ENCODE data around the gene DAB2. TPM values are rescaled to one million over a fixed set of nuclear protein-coding genes. Genes with fewer than 3 reads are reported as not detected.

Gene DAB2
- total RNA-seq, 2 donors from 2014 or later = 12.3 to 23.8 TPM

DNA sequence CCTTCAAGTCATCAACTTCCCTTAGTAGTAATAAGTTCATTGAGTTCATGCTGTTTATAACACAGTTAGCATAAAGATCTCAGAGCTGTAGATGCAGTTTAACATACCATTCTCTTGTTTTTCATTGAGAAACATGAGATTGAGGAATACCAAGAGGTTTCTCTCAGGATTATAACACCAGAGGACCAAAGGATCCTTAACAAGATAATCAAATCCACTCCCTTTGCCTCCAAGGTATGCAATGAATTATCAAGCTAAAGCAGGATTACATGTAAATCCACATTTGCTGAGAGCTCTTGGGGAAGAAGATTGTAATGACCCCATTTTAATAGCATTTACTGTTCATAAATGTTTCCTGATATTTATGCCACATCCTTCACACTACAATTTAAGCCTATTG lies 35.1 kb upstream of the DAB2 start:
- Histone ChIP-seq H3K36me3 (ENCODE audit: control insufficient read depth, insufficient read depth, low read length) (no peaks in the 10 kb centered on the region), H3K4me1 (ENCODE audit: control insufficient read depth, insufficient read depth, low read length) (no peaks in the 10 kb centered on the region), H3K4me3 (ENCODE audit: low read length) (no peak overlapping the region), H3K9ac (ENCODE audit: extremely low read depth, low read length, poor library complexity, severe bottlenecking) (no peak overlapping the region), H3K9me3 (ENCODE audit: control insufficient read depth, low read length) (no peaks in the 10 kb centered on the region), H3K27me3 (ENCODE audit: control insufficient read depth, insufficient read depth, low read length, poor library complexity, severe bottlenecking) (no peaks in the 10 kb centered on the region), H3K27ac (ENCODE audit: low read depth, low read length) (no peak overlapping the region)
- Mint-ChIP-seq H3K4me1 (no peaks in the 10 kb centered on the region), H3K27me3 (ENCODE audit: insufficient read depth) (peaks cover 47% of the 10 kb centered on the region), H3K4me3 (no peak overlapping the region), H3K27ac (no peak overlapping the region), H3K36me3 (ENCODE audit: low read depth) (no peaks in the 10 kb centered on the region), H3K9me3 (no peaks in the 10 kb centered on the region)
- TF ChIP-seq, protein P1, sequence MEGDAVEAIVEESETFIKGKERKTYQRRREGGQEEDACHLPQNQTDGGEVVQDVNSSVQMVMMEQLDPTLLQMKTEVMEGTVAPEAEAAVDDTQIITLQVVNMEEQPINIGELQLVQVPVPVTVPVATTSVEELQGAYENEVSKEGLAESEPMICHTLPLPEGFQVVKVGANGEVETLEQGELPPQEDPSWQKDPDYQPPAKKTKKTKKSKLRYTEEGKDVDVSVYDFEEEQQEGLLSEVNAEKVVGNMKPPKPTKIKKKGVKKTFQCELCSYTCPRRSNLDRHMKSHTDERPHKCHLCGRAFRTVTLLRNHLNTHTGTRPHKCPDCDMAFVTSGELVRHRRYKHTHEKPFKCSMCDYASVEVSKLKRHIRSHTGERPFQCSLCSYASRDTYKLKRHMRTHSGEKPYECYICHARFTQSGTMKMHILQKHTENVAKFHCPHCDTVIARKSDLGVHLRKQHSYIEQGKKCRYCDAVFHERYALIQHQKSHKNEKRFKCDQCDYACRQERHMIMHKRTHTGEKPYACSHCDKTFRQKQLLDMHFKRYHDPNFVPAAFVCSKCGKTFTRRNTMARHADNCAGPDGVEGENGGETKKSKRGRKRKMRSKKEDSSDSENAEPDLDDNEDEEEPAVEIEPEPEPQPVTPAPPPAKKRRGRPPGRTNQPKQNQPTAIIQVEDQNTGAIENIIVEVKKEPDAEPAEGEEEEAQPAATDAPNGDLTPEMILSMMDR (conservative IDR thresholded peaks at IDR 0.05) = no peak
- no peak for DNase-seq

DNA sequence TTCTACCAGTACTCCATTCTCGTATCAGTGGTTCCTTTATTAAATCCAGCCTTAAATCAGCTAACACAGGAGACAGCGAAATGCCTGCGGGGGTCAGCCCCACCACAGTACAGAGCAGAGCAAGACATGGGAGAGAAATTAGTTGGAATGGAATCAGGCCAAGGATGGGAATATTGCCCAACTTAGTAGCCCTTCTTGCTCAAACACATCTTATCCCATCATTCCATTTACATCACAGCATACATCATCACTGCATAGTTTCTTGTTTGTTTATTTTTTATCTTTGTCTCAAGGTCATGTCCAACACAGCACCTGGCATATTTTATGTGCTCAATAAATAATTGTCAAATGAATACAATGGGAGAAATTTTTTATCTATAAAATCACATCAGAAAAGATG lies 34.3 kb upstream of the DAB2 start:
- no peak overlapping the region for H3K9ac ChIP-seq (ENCODE audit: extremely low read depth, low read length, poor library complexity, severe bottlenecking)
- no peaks in the 10 kb centered on the region for H3K9me3 ChIP-seq (ENCODE audit: control insufficient read depth, low read length)
- no peak overlapping the region for H3K27ac ChIP-seq (ENCODE audit: low read depth, low read length)
- no peaks in the 10 kb centered on the region for H3K36me3 ChIP-seq (ENCODE audit: control insufficient read depth, insufficient read depth, low read length)
- DNase-seq = no peak
- Mint-ChIP-seq H3K36me3 (ENCODE audit: low read depth) (no peaks in the 10 kb centered on the region), H3K9me3 (no peaks in the 10 kb centered on the region), H3K27ac (no peak overlapping the region), H3K27me3 (ENCODE audit: insufficient read depth) (peaks cover 38% of the 10 kb centered on the region), H3K4me1 (no peaks in the 10 kb centered on the region), H3K4me3 (no peak overlapping the region)
- no peaks in the 10 kb centered on the region for H3K4me1 ChIP-seq (ENCODE audit: control insufficient read depth, insufficient read depth, low read length)
- no peaks in the 10 kb centered on the region for H3K27me3 ChIP-seq (ENCODE audit: control insufficient read depth, insufficient read depth, low read length, poor library complexity, severe bottlenecking)
- H3K4me3 ChIP-seq (ENCODE audit: low read length) = no peak overlapping the region
- 93 to 100% methylated on average over 1 to 3 of the region's 3 CpGs for WGBS, 2 experiments (ENCODE audit: insufficient coverage in 1 of 2, insufficient read length in 1 of 2)
- TF ChIP-seq, protein P1 (conservative IDR thresholded peaks at IDR 0.05) = no peak

DNA sequence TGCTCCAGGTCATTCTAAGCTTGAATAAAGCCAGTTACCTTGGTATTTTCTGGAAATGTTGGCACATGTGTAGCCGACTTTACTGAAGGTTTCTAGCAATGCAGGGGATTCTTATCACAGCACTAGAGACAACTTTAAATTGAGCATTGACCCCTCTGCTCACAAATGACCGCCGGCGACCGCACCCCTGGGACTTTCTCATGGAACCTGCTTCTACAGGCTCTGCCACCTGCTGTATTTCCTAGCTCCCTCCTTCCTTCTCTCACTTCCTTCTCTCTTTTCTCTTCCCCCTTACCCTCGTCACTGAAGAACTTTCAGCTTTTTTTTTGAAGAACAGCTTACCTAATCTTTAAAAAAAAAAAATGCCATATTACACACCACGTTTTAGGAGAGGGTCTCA lies 30.9 kb upstream of the DAB2 start:
- Mint-ChIP-seq H3K4me3 (no peak overlapping the region), H3K27me3 (ENCODE audit: insufficient read depth) (peaks cover 9% of the 10 kb centered on the region), H3K4me1 (no peaks in the 10 kb centered on the region), H3K36me3 (ENCODE audit: low read depth) (no peaks in the 10 kb centered on the region), H3K27ac (no peak overlapping the region), H3K9me3 (no peaks in the 10 kb centered on the region)
- no peak for DNase-seq
- WGBS, 2 experiments (ENCODE audit: insufficient coverage in 1 of 2, insufficient read length in 1 of 2) = 89 to 91% methylated on average over 6 to 7 of the region's 7 CpGs
- Histone ChIP-seq H3K4me3 (ENCODE audit: low read length) (no peak overlapping the region), H3K9ac (ENCODE audit: extremely low read depth, low read length, poor library complexity, severe bottlenecking) (no peak overlapping the region), H3K9me3 (ENCODE audit: control insufficient read depth, low read length) (no peaks in the 10 kb centered on the region), H3K4me1 (ENCODE audit: control insufficient read depth, insufficient read depth, low read length) (no peaks in the 10 kb centered on the region), H3K36me3 (ENCODE audit: control insufficient read depth, insufficient read depth, low read length) (no peaks in the 10 kb centered on the region), H3K27ac (ENCODE audit: low read depth, low read length) (no peak overlapping the region), H3K27me3 (ENCODE audit: control insufficient read depth, insufficient read depth, low read length, poor library complexity, severe bottlenecking) (no peaks in the 10 kb centered on the region)
- TF ChIP-seq, protein P1 (conservative IDR thresholded peaks at IDR 0.05) = no peak
